Liver (tissue), 3 donors: ENCODE data around the gene LSR.

Experiments
- CTCF ChIP-seq: fragments of 150-350 bp; IDR thresholded peaks from 2 replicates; pipeline ENCODE4 v1.5.1; 2017; ENCODE audit warnings: improper control_type of control experiment, low read depth, low read length; ENCODE audit not compliant: missing input control
- EGR1 ChIP-seq, 2 donors: IDR thresholded peaks; 2 replicates each; pipeline ENCODE4 v1.6.1; 2016 to 2018; ENCODE audit warnings: antibody characterized with exemption in 2 of 2, low read depth in 2 of 2
- REST ChIP-seq: IDR thresholded peaks from 2 replicates; pipeline ENCODE4 v1.6.1; 2016; ENCODE audit warnings: antibody characterized with exemption, mild to moderate bottlenecking
- YY1 ChIP-seq: IDR thresholded peaks from 2 replicates; pipeline ENCODE4 v1.6.1; 2016; ENCODE audit warnings: antibody characterized with exemption, mild to moderate bottlenecking
- donor health status: healthy.
- donor health status: healthy.

- TF ChIP-seq CTCF (no peak), EGR1 (IDR thresholded peaks at IDR 0.05; ENCODE audit: low read depth in 2 of 2) (no peak), YY1 (no peak), REST (no peak)
These were observed 33.9 kb upstream of the LSR start for GRCh38 chr19:35214766-35215422.
